CD4-positive, alpha-beta T cell (primary cell): Measurements from ENCODE around the gene POGZ. TPM values are rescaled to one million over a fixed set of nuclear protein-coding genes. Genes with fewer than 3 reads are reported as not detected.

Experiments
- ATAC-seq: fragments of 200-7000 bp; cut with Tn5 transposase; one replicate; pipeline ENCODE4 v1.10.0; 2022; ENCODE audit warnings: mild to moderate bottlenecking; ENCODE audit not compliant: poor library complexity
- CTCF ChIA-PET: fragments of 350-600 bp; sonication (Branson Sonifier 250); formaldehyde crosslinking; loops from one replicate; lab custom pipeline; 2021; ENCODE audit warnings: antibody characterized with exemption, inconsistent platforms; lab: Charles Lee
- POLR2A ChIA-PET: fragments of 350-600 bp; sonication (Branson Sonifier 250); formaldehyde crosslinking; loops from one replicate; lab custom pipeline; 2021; ENCODE audit warnings: antibody characterized with exemption, inconsistent platforms; lab: Charles Lee
- DNase-seq, 14 experiments: peaks; one replicate each; pipeline ENCODE4 v3.0.0-alpha.2; 2013 to 2020; ENCODE audit warnings: mixed read lengths in 2 of 14
- H3K27ac ChIP-seq, 2 donors: one replicate each; pipeline versions ENCODE4 v1.5.1 to v1.7.0; 2013; ENCODE audit warnings: low read length in 2 of 2, low read depth in 1 of 2, mild to moderate bottlenecking in 1 of 2
- H3K27me3 ChIP-seq, 2 experiments: 1 replicate in 1 of 2; 2 replicates in 1 of 2; pipeline versions ENCODE4 v1.6.1 to v1.7.0; 2013; ENCODE audit warnings: low read length in 2 of 2, control low read depth in 1 of 2, mild to moderate bottlenecking in 1 of 2, moderate library complexity in 1 of 2; ENCODE audit not compliant: insufficient read depth in 2 of 2, control insufficient read depth in 1 of 2
- H3K36me3 ChIP-seq: one replicate; pipeline ENCODE4 v1.6.1; 2013; ENCODE audit warnings: low read length, control low read depth; ENCODE audit not compliant: insufficient read depth
- H3K4me1 ChIP-seq: one replicate; pipeline ENCODE4 v1.6.1; 2013; ENCODE audit warnings: low read length, control low read depth; ENCODE audit not compliant: insufficient read depth
- H3K4me3 ChIP-seq: one replicate; pipeline ENCODE4 v1.5.1; 2013; ENCODE audit warnings: mild to moderate bottlenecking, low read length, moderate library complexity
- H3K9me3 ChIP-seq, 2 experiments: 1 replicate in 1 of 2; 2 replicates in 1 of 2; pipeline versions ENCODE4 v1.6.1 to v1.7.0; 2013; ENCODE audit warnings: low read length in 2 of 2, mild to moderate bottlenecking in 2 of 2, control low read depth in 1 of 2, moderate library complexity in 1 of 2; ENCODE audit not compliant: control insufficient read depth in 1 of 2, insufficient read depth in 1 of 2
- H3K27ac Mint-ChIP-seq: one replicate; pipeline ENCODE4 v1.8.0; 2020; ENCODE audit warnings: mixed read lengths
- H3K27me3 Mint-ChIP-seq: one replicate; pipeline ENCODE4 v1.8.0; 2021; ENCODE audit warnings: mixed read lengths
- H3K36me3 Mint-ChIP-seq: one replicate; pipeline ENCODE4 v1.8.0; 2021; ENCODE audit warnings: low read depth, mixed read lengths
- H3K4me1 Mint-ChIP-seq: one replicate; pipeline ENCODE4 v1.8.0; 2021; ENCODE audit warnings: low read depth, mixed read lengths
- H3K4me3 Mint-ChIP-seq: one replicate; pipeline ENCODE4 v1.8.0; 2020; ENCODE audit warnings: mild to moderate bottlenecking, mixed read lengths
- H3K9me3 Mint-ChIP-seq: one replicate; pipeline ENCODE4 v1.8.0; 2020; ENCODE audit warnings: mixed read lengths
- CTCF ChIP-seq: fragments of 200-600 bp; IDR thresholded peaks from one replicate; pipeline ENCODE4 v1.8.0; 2022; ENCODE audit warnings: antibody characterized with exemption, mild to moderate bottlenecking
- intact Hi-C, 2 experiments: fragments of 100-400 bp; cut with DNase I in 1 of 2; cut with micrococcal nuclease in 1 of 2; formaldehyde crosslinking; loops; one replicate each; pipeline versions ENCODE4 v1.15.1 to v1.9.0; 2023 to 2025; cut with DNase I, micrococcal nuclease
- total RNA-seq, 174 experiments: library from RNA in 2 of 174; stranded (reverse) in 2 of 174; gene quantifications; one replicate each; pipeline ENCODE4 v1.2.3 and lab custom pipeline; 2021 to 2026

POGZ gene
- total RNA-seq, 2 experiments from 2014 or later = 97.8 to 99.4 TPM

- Histone ChIP-seq H3K27me3 (peaks cover 4 to 10% of the 10 kb centered on the region in 2 experiments), H3K27ac (no peak overlapping the region), H3K36me3 (no peaks in the 10 kb centered on the region), H3K4me3 (no peak overlapping the region), H3K9me3 (no peaks in the 10 kb centered on the region), H3K4me1 (peaks cover 12% of the 10 kb centered on the region)
- TF ChIP-seq CTCF = no peak
- ChIA-PET POLR2A (no interaction called here), CTCF (no interaction called here)
- intact Hi-C loops = loop anchor here in 1 of 2 experiments (2.0 to 10.0 kb wide), 3 partner anchors 43 to 533 kb away; partner anchors contain the start of genes S100A10 and TUFT1
- Mint-ChIP-seq H3K27ac (peak overlapping the region; percentile 22), H3K4me3 (peak overlapping the region; percentile 3), H3K4me1 (peaks cover 23% of the 10 kb centered on the region), H3K36me3 (peaks cover 18% of the 10 kb centered on the region), H3K9me3 (no peaks in the 10 kb centered on the region), H3K27me3 (peaks cover 42% of the 10 kb centered on the region)
- DNase-seq = no peak
- ATAC-seq = no peak
Observed at GRCh38 chr1:151461694-151462093, 2.4 kb upstream of the POGZ start.

DNA sequence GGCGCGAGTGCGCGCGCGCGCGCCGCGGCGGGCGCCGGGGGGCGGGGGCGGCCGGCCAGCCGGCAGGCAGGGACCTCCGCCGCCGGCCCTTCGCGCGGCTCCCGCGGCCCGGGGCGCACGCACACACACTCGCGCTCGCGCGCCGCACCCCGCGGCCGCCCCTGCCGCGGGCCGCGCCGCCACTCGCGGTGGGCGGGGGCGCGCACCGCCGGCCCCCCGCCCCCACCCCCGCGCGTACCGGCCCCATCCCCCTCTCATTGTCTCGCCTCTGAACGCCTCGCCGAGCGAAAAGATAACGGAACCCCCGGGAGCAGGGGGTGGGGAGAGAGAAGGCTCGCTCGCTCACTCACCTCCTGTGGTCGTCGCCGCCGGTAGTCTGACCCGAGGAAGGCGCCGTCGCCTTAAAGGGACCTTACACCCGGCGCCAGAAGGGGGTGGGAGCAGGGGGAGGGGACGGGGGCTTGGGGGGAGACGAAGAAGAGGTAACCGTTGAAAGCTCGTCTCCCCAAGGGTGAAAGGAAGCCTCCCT is 428 bp downstream of the POGZ start:
- no peaks in the 10 kb centered on the region for H3K9me3 ChIP-seq
- peak overlapping the region; percentile 61 for H3K4me3 ChIP-seq
- peaks cover 21% of the 10 kb centered on the region for H3K4me1 ChIP-seq
- ATAC-seq = peak; percentile 46
- POLR2A ChIA-PET = interaction anchor here (0.8 to 1.9 kb wide), 11 partner anchors 11 to 1440 kb away, joined by 3 to 24 read pairs (median 4); partner anchors contain the start of genes CGN, PSMB4, TDRKH and VPS72
- peak in 13 of 14 experiments; percentile 28 to 83 (median 57) for DNase-seq
- Mint-ChIP-seq H3K4me3 (peak overlapping the region; percentile 97), H3K9me3 (no peaks in the 10 kb centered on the region), H3K27me3 (peaks cover 32% of the 10 kb centered on the region), H3K4me1 (peaks cover 46% of the 10 kb centered on the region), H3K36me3 (peaks cover 18% of the 10 kb centered on the region), H3K27ac (peak overlapping the region; percentile 97)
- no peaks in the 10 kb centered on the region for H3K36me3 ChIP-seq
- no peak for TF ChIP-seq CTCF
- CTCF ChIA-PET = interaction anchor here (0.9 kb wide), 1 partner anchor 15 kb away, joined by 3 read pairs; no protein-coding TSS in a partner anchor
- peak overlapping the region; percentile 61 to 74 for H3K27ac ChIP-seq
- H3K27me3 ChIP-seq = peaks cover 0 to 6% of the 10 kb centered on the region in 2 experiments
- intact Hi-C loops = loop anchor here (1.0 to 5.0 kb wide), 7 partner anchors 14 to 387 kb away; partner anchors contain the start of genes C2CD4D (in 1 of the 2), CGN (in 1 of the 2) and GABPB2 (in 1 of the 2)

DNA sequence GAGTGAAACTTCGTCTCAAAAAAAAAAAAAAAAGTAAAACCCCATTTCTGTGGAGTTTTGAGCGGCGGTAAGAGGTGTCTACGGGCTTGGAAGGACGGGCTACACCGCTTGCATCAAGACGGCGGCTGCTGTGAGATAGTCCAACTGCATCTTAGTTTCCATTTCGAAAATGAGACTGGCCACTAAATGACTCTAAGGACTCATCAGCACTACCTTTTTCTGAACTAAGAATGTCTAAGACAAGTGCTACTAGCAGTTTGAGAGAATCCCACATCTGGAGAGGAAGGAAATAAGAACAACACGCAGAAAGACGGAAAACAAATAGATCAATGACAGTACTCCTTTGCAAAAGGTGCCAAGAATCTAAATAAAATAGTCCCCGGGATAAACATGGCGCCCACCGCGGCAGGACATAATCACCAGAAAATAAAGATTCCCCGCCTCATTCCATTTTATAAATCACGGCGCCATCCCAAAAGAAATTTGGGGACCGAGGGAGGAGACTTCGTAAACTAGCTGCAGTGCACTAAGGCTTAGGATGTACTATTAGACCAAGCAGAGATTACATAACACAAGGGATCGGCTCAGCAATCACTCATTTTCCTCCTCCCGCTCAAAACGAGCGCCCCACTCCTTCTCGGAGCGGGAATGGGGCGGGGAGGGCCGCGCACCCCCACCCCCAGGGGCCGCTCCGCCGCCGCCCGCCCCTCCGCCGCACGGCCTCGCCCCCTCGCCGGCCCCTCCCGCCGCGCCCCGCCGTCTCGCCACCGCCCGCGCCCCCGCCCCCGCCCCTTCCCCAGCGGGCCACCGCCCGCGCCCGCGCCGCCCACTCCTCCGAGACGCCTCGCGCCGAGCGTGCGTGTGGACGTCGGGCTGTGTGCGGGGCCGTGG is 1.1 kb downstream of the POGZ start:
- peak overlapping the region; percentile 87 for H3K4me3 ChIP-seq
- peaks cover 0 to 6% of the 10 kb centered on the region in 2 experiments for H3K27me3 ChIP-seq
- ATAC-seq (peak; percentile 61), DNase-seq (peak; percentile 48 to 90 (median 68))
- H3K4me1 Mint-ChIP-seq = peaks cover 54% of the 10 kb centered on the region
- H3K36me3 ChIP-seq = no peaks in the 10 kb centered on the region
- no peak for TF ChIP-seq CTCF
- H3K9me3 Mint-ChIP-seq = no peaks in the 10 kb centered on the region
- H3K36me3 Mint-ChIP-seq = peaks cover 22% of the 10 kb centered on the region
- POLR2A ChIA-PET = interaction anchor here (1.0 to 1.9 kb wide), 8 partner anchors 10 to 1439 kb away, joined by 3 to 24 read pairs (median 4); partner anchors contain the start of genes CGN, PSMB4 and VPS72
- intact Hi-C loops = loop anchor here (2.0 to 5.0 kb wide), 6 partner anchors 54 to 386 kb away; partner anchors contain the start of genes C2CD4D (in 1 of the 2), CGN (in 1 of the 2) and GABPB2 (in 1 of the 2)
- H3K9me3 ChIP-seq = no peaks in the 10 kb centered on the region
- H3K27ac Mint-ChIP-seq = peak overlapping the region; percentile 96
- peaks cover 25% of the 10 kb centered on the region for H3K27me3 Mint-ChIP-seq
- peaks cover 21% of the 10 kb centered on the region for H3K4me1 ChIP-seq
- CTCF ChIA-PET = interaction anchor here (0.6 to 2.1 kb wide), 3 partner anchors 10 to 17 kb away, joined by 3 to 6 read pairs (median 3); no protein-coding TSS in a partner anchor
- peak overlapping the region; percentile 91 for H3K4me3 Mint-ChIP-seq
- peak overlapping the region; percentile 70 to 87 for H3K27ac ChIP-seq
